Upper lobe of left lung (tissue), 4 donors: ENCODE data around the gene XRCC4.

ENCODE experiments used
- POLR2A ChIP-seq, 4 donors: fragments of 450-650 bp; IDR thresholded peaks; one replicate each; pipeline ENCODE4 v1.5.1; 2016 to 2017; ENCODE audit warnings: antibody characterized with exemption in 4 of 4, mild to moderate bottlenecking in 2 of 4
- POLR2AphosphoS5 ChIP-seq, 2 donors: sonication (generic); formaldehyde crosslinking; IDR thresholded peaks; one replicate each; pipeline ENCODE4 v1.5.1; 2017; ENCODE audit warnings: antibody characterized with exemption in 2 of 2
- TF ChIP-seq, protein P1 (sequence below), 6 experiments: fragments of 450-650 bp in 4 of 6; fragments of 200-600 bp in 2 of 6; sonication (generic) in 2 of 6; IDR thresholded peaks; one replicate each; pipeline ENCODE4 v1.5.1; 2016 to 2019; ENCODE audit warnings: antibody characterized with exemption in 6 of 6

DNA sequence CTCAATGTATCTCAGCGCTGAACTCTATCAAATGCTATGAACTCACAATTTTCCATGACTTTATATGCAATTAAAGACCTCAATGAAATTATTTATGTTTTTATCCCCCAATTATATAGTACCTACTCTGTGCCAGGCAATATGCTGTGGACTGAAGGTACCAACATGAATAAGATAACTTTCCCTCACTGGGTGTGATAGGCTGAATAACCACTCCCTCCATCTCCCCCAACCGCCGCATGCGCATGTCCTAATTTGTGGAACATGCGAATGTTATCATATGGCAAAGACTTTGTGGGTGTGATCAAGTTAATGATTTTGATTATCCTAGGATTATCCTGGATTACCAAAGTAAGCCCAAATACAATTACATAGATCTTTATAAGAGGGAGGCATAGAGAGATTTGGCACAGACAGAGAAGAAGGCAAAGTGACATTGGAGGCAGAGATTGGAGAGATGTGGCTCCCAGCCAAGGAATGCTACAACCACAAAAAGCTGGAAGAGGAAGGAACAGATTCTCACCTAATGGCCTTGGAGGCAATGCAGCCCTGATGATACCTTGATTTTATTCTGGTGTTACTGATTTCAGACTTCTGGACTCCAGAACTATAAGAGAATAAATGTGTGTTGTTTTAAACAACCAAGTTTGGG is 245.1 kb downstream of the XRCC4 start:
- TF ChIP-seq, protein P1, sequence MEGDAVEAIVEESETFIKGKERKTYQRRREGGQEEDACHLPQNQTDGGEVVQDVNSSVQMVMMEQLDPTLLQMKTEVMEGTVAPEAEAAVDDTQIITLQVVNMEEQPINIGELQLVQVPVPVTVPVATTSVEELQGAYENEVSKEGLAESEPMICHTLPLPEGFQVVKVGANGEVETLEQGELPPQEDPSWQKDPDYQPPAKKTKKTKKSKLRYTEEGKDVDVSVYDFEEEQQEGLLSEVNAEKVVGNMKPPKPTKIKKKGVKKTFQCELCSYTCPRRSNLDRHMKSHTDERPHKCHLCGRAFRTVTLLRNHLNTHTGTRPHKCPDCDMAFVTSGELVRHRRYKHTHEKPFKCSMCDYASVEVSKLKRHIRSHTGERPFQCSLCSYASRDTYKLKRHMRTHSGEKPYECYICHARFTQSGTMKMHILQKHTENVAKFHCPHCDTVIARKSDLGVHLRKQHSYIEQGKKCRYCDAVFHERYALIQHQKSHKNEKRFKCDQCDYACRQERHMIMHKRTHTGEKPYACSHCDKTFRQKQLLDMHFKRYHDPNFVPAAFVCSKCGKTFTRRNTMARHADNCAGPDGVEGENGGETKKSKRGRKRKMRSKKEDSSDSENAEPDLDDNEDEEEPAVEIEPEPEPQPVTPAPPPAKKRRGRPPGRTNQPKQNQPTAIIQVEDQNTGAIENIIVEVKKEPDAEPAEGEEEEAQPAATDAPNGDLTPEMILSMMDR (IDR thresholded peaks at IDR 0.05) = no peak
- TF ChIP-seq POLR2A (IDR thresholded peaks at IDR 0.05) (no peak), POLR2AphosphoS5 (IDR thresholded peaks at IDR 0.05) (no peak)
